PC-9 (cell line): ENCODE data around the gene TMEM273. TPM values are rescaled to one million over a fixed set of nuclear protein-coding genes. Genes with fewer than 3 reads are reported as not detected.

Experiments
- BruUV-seq: library from RNA; stranded (reverse); fragments of 400-500 nt; replicated peaks from 2 replicates; lab custom pipeline; 2021; lab: Mats Ljungman, UMichigan
- CTCF ChIA-PET: fragments of 300-600 bp; sonication (Branson Sonifier 250); formaldehyde crosslinking; loops from one replicate; lab custom pipeline; 2022; ENCODE audit warnings: antibody characterized with exemption; lab: Charles Lee
- POLR2A ChIA-PET: fragments of 300-600 bp; sonication (Branson Sonifier 250); formaldehyde crosslinking; loops from one replicate; lab custom pipeline; 2022; ENCODE audit warnings: antibody characterized with exemption; ENCODE audit not compliant: unreplicated experiment; lab: Charles Lee
- DNase-seq, 2 experiments: peaks; one replicate each; pipeline versions ENCODE4 v3.0.0 to v3.0.0-alpha.2; 2015 to 2022; ENCODE audit warnings: mixed read lengths in 1 of 2
- H2AFZ ChIP-seq: fragments of 200-600 bp; sonication (generic); 2 replicates; pipeline ENCODE4 v1.8.1; 2017; ENCODE audit warnings: antibody characterized with exemption
- H3F3A ChIP-seq: fragments of 200-600 bp; sonication (generic); 2 replicates; pipeline ENCODE4 v1.8.1; 2017; ENCODE audit warnings: antibody characterized with exemption, mild to moderate bottlenecking, low read depth; ENCODE audit not compliant: insufficient read depth
- H3K27ac ChIP-seq: fragments of 200-600 bp; sonication (generic); 2 replicates; pipeline ENCODE4 v1.6.1; 2016; ENCODE audit warnings: mixed run types
- H3K27me3 ChIP-seq: fragments of 200-600 bp; sonication (generic); 2 replicates; pipeline ENCODE4 v1.6.1; 2016; ENCODE audit warnings: low read depth, mixed run types; ENCODE audit not compliant: insufficient read depth
- H3K36me3 ChIP-seq: fragments of 200-600 bp; sonication (generic); 2 replicates; pipeline ENCODE4 v1.6.1; 2016; ENCODE audit warnings: low read depth, mixed run types
- H3K4me1 ChIP-seq: fragments of 200-600 bp; sonication (generic); replicated peaks from 2 replicates; pipeline ENCODE4 v1.6.1; 2016; ENCODE audit warnings: mixed run types; ENCODE audit not compliant: insufficient read depth
- H3K4me2 ChIP-seq: fragments of 200-600 bp; sonication (generic); 2 replicates; pipeline ENCODE4 v1.6.1; 2017; ENCODE audit warnings: mixed run types
- H3K4me3 ChIP-seq: fragments of 200-600 bp; sonication (generic); 2 replicates; pipeline ENCODE4 v1.6.1; 2016; ENCODE audit warnings: mixed run types
- H3K79me2 ChIP-seq: fragments of 200-600 bp; sonication (generic); 2 replicates; pipeline ENCODE4 v1.6.1; 2017; ENCODE audit warnings: low read depth, mixed run types
- H3K9me2 ChIP-seq: fragments of 200-600 bp; sonication (generic); 2 replicates; pipeline ENCODE4 v1.8.1; 2017; ENCODE audit warnings: mild to moderate bottlenecking; ENCODE audit not compliant: insufficient read depth
- H3K9me3 ChIP-seq: fragments of 200-600 bp; sonication (generic); 2 replicates; pipeline ENCODE4 v1.8.1; 2016; ENCODE audit warnings: low read depth; ENCODE audit not compliant: insufficient read depth
- H4K20me1 ChIP-seq: fragments of 200-600 bp; sonication (generic); 2 replicates; pipeline ENCODE4 v1.8.1; 2017; ENCODE audit not compliant: insufficient read depth
- EZH2 ChIP-seq: fragments of 200-600 bp; sonication (generic); IDR thresholded peaks from 2 replicates; pipeline ENCODE4 v1.8.0; 2017; ENCODE audit warnings: antibody characterized with exemption, low read depth
- intact Hi-C: fragments of 100-400 bp; cut with micrococcal nuclease; formaldehyde crosslinking; loops from one replicate; pipeline ENCODE4 v1.10.0; 2022; ENCODE audit not compliant: unreplicated experiment
- total RNA-seq: library from RNA; stranded (reverse); gene quantifications from 2 replicates; pipeline ENCODE4 v1.2.3, GENCODE V29; 2021
- TF ChIP-seq, protein P1 (sequence below): fragments of 200-600 bp; sonication (generic); conservative IDR thresholded peaks from 2 replicates; pipeline ENCODE4 v1.6.1; 2017; ENCODE audit warnings: mixed run types, antibody characterized with exemption, mild to moderate bottlenecking, moderate library complexity

TMEM273 gene
- total RNA-seq, 1 experiment from 2014 or later, result 0.26 TPM

- H3K4me2 ChIP-seq, result no peak overlapping the region
- CTCF ChIA-PET, result no interaction called here
Observed at GRCh38 chr10:49139028-49139845, 49.0 kb downstream of the TMEM273 start.

DNA sequence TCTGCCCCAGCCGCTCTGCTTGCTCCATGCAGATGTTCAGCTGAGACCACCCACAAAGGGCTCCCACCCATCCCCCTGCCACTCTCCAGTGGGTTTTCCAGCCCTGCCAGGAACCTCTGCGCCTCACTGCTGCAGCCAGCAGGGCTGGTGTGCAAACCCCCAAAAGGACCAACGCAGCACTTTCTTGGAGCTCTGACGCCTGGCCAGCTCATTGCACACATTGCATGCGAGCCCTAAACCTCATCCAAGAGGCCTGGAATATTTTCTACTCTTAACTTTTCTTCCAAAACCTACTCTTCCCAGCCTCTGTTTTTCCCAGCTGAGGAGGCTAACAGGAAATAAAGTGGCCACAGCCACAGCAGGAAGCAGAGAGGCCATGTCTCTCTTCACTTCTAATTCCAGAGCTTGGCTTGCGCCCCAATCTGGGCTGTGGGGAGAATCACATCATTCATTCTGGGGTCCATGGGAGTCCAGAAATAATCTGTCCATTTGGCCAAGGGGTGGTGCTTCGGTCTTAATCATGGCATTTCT, 49.8 kb downstream of the TMEM273 start:
- intact Hi-C loops, result no loop called here
- H3K4me2 ChIP-seq, result no peak overlapping the region
- H3K9me3 ChIP-seq, result no peaks in the 10 kb centered on the region
- H3K9me2 ChIP-seq, result no peaks in the 10 kb centered on the region
- BruUV-seq, result no TSS peak
- H3F3A ChIP-seq, result no peaks in the 10 kb centered on the region
- no peak for TF ChIP-seq EZH2
- TF ChIP-seq, protein P1, sequence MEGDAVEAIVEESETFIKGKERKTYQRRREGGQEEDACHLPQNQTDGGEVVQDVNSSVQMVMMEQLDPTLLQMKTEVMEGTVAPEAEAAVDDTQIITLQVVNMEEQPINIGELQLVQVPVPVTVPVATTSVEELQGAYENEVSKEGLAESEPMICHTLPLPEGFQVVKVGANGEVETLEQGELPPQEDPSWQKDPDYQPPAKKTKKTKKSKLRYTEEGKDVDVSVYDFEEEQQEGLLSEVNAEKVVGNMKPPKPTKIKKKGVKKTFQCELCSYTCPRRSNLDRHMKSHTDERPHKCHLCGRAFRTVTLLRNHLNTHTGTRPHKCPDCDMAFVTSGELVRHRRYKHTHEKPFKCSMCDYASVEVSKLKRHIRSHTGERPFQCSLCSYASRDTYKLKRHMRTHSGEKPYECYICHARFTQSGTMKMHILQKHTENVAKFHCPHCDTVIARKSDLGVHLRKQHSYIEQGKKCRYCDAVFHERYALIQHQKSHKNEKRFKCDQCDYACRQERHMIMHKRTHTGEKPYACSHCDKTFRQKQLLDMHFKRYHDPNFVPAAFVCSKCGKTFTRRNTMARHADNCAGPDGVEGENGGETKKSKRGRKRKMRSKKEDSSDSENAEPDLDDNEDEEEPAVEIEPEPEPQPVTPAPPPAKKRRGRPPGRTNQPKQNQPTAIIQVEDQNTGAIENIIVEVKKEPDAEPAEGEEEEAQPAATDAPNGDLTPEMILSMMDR, result no peak
- H3K27ac ChIP-seq, result no peak overlapping the region
- no peaks in the 10 kb centered on the region for H3K36me3 ChIP-seq
- H3K4me3 ChIP-seq, result no peak overlapping the region
- no peaks in the 10 kb centered on the region for H3K4me1 ChIP-seq
- ChIA-PET CTCF (no interaction called here), POLR2A (no interaction called here)
- no peaks in the 10 kb centered on the region for H3K79me2 ChIP-seq
- H4K20me1 ChIP-seq, result no peaks in the 10 kb centered on the region
- no peak for DNase-seq
- peaks cover 23% of the 10 kb centered on the region; the same call in 1 of the 2 replicates for H3K27me3 ChIP-seq
- no peak overlapping the region for H2AFZ ChIP-seq

More at GRCh38 chr10:49139028-49139845, 49.0 kb downstream of the TMEM273 start:
- no peak for TF ChIP-seq EZH2
- TF ChIP-seq, protein P1, result no peak
- no peaks in the 10 kb centered on the region for H3K36me3 ChIP-seq
- BruUV-seq, result no TSS peak
- intact Hi-C loops, result no loop called here
- H3K4me1 ChIP-seq, result no peaks in the 10 kb centered on the region
- no peaks in the 10 kb centered on the region for H3F3A ChIP-seq
- H3K4me3 ChIP-seq, result no peak overlapping the region
- no peak for DNase-seq
- H3K79me2 ChIP-seq, result no peaks in the 10 kb centered on the region
- H3K9me3 ChIP-seq, result no peaks in the 10 kb centered on the region
- no peaks in the 10 kb centered on the region for H4K20me1 ChIP-seq
- H3K9me2 ChIP-seq, result no peaks in the 10 kb centered on the region
- POLR2A ChIA-PET, result no interaction called here
- H3K27me3 ChIP-seq, result peaks cover 16% of the 10 kb centered on the region; the same call in 1 of the 2 replicates
- no peak overlapping the region for H2AFZ ChIP-seq
- H3K27ac ChIP-seq, result no peak overlapping the region

GRCh38 chr10:49136525-49136924, 51.7 kb downstream of the TMEM273 start:
- no peaks in the 10 kb centered on the region for H3K4me1 ChIP-seq

More at GRCh38 chr10:49136525-49136924, 51.7 kb downstream of the TMEM273 start:
- Histone ChIP-seq H2AFZ (no peak overlapping the region), H3K36me3 (no peaks in the 10 kb centered on the region), H3F3A (no peaks in the 10 kb centered on the region), H3K4me3 (no peak overlapping the region), H4K20me1 (no peaks in the 10 kb centered on the region), H3K9me3 (no peaks in the 10 kb centered on the region), H3K79me2 (no peaks in the 10 kb centered on the region), H3K27ac (no peak overlapping the region), H3K27me3 (peaks cover 41% of the 10 kb centered on the region), H3K4me2 (no peak overlapping the region), H3K9me2 (no peaks in the 10 kb centered on the region)
- no peak for DNase-seq
- no TSS peak for BruUV-seq
- CTCF ChIA-PET, result no interaction called here
- POLR2A ChIA-PET, result no interaction called here
- TF ChIP-seq, protein P1, result no peak
- TF ChIP-seq EZH2, result no peak
- intact Hi-C loops, result no loop called here
